ENCODE results near the gene GNL2. TPM values are rescaled to one million over a fixed set of nuclear protein-coding genes. Genes with fewer than 3 reads are reported as not detected.

The GNL2 gene
- total and polyA plus RNA-seq, 9 of the 15 experiments (the other 6 are each of a cell fraction or from before 2014, with no cell fraction given), result 156 to 371 (median 263) TPM

GRCh38 chr1:37595440-37596181 is at the start of gene GNL2 (continued):
- TF ChIP-seq CHD7 (IDR thresholded peaks at IDR 0.05; ENCODE audit: low read depth, low read length) (no peak), CAMTA2 (CRISPR knock-in tag; conservative IDR thresholded peaks at IDR 0.05) (no peak), HMGXB4 (CRISPR knock-in tag; IDR thresholded peaks at IDR 0.05) (peak; percentile 57; the same call in 1 of the 2 replicates), MCM2 (IDR thresholded peaks at IDR 0.05; ENCODE audit: low read depth) (no peak), ATF6 (CRISPR knock-in tag; IDR thresholded peaks at IDR 0.05) (peak; percentile 95; the same call in 1 of the 2 replicates), ZBTB9 (CRISPR knock-in tag; IDR thresholded peaks at IDR 0.05) (0 out of 2 replicates have a peak, but pooled peaks have one; percentile 63), HIVEP1 (CRISPR knock-in tag; IDR thresholded peaks at IDR 0.05) (no peak), YBX1 (IDR thresholded peaks at IDR 0.05) (no peak), ZNF699 (CRISPR knock-in tag; IDR thresholded peaks at IDR 0.05; ENCODE audit: insufficient replicate concordance) (no peak)
